ENCODE results near the gene RTKN. TPM values are rescaled to one million over a fixed set of nuclear protein-coding genes. Genes with fewer than 3 reads are reported as not detected.
"Not testable (repeated sequence)": the region's sequence is repeated elsewhere in the genome, so short reads cannot be mapped to it uniquely, and the experiment has no call there.

The RTKN gene
- total and polyA plus RNA-seq, 4 donors = 21.9 to 46.0 (median 30.6) TPM

GRCh38 chr2:74448771-74449170 lies 7.0 kb upstream of the RTKN start:
- Histone ChIP-seq H3K4me3 (no peak overlapping the region), H3K9ac (ENCODE audit: insufficient read depth in 1 of 2, low read length in 2 of 2) (no peak overlapping the region), H3K27ac (ENCODE audit: low read depth in 1 of 2, low read length in 1 of 2) (no peak overlapping the region), H3K36me3 (ENCODE audit: control insufficient read depth in 4 of 4, insufficient read depth in 4 of 4, low read length in 4 of 4) (no peaks in the 10 kb centered on the region), H3K4me1 (ENCODE audit: control insufficient read depth in 5 of 5, insufficient read depth in 5 of 5, low read length in 5 of 5) (peaks cover 0 to 12% (median 3%) of the 10 kb centered on the region in 5 donors), H3K27me3 (ENCODE audit: control insufficient read depth in 3 of 3, insufficient read depth in 3 of 3, low read length in 2 of 3) (no peaks in the 10 kb centered on the region), H3K9me3 (ENCODE audit: control insufficient read depth in 4 of 4, insufficient read depth in 3 of 4, low read length in 3 of 4) (no peaks in the 10 kb centered on the region)
- 87 to 88% methylated on average over 2 of the region's 2 CpGs for WGBS, 2 donors
- ATAC-seq (ENCODE audit: insufficient read depth, low FRiP score) (no peak), DNase-seq (no peak)
- no peak for TF ChIP-seq CTCF (IDR thresholded peaks at IDR 0.05; ENCODE audit: control extremely low read depth, extremely low read depth)

GRCh38 chr2:74447230-74447999 lies 5.7 kb upstream of the RTKN start:
- Histone ChIP-seq H3K36me3 (ENCODE audit: control insufficient read depth in 4 of 4, insufficient read depth in 4 of 4, low read length in 4 of 4) (no peaks in the 10 kb centered on the region), H3K9me3 (ENCODE audit: control insufficient read depth in 4 of 4, insufficient read depth in 3 of 4, low read length in 3 of 4) (no peaks in the 10 kb centered on the region), H3K4me1 (ENCODE audit: control insufficient read depth in 5 of 5, insufficient read depth in 5 of 5, low read length in 5 of 5) (peaks cover 0 to 13% (median 3%) of the 10 kb centered on the region in 5 donors), H3K4me3 (no peak overlapping the region), H3K9ac (ENCODE audit: insufficient read depth in 1 of 2, low read length in 2 of 2) (no peak overlapping the region), H3K27me3 (ENCODE audit: control insufficient read depth in 3 of 3, insufficient read depth in 3 of 3, low read length in 2 of 3) (no peaks in the 10 kb centered on the region), H3K27ac (ENCODE audit: low read depth in 1 of 2, low read length in 1 of 2) (no peak overlapping the region)
- DNase-seq (no peak), ATAC-seq (ENCODE audit: insufficient read depth, low FRiP score) (no peak)
- WGBS, 2 donors = 88 to 94% methylated on average over 5 of the region's 5 CpGs
- no peak for TF ChIP-seq CTCF (IDR thresholded peaks at IDR 0.05; ENCODE audit: control extremely low read depth, extremely low read depth)

GRCh38 chr2:74444498-74445318 lies 3.0 kb upstream of the RTKN start:
- Histone ChIP-seq H3K27ac (ENCODE audit: low read depth in 1 of 2, low read length in 1 of 2) (no peak overlapping the region), H3K9ac (ENCODE audit: insufficient read depth in 1 of 2, low read length in 2 of 2) (peak overlapping the region in 1 of 2 donors; percentile 66), H3K4me1 (ENCODE audit: control insufficient read depth in 5 of 5, insufficient read depth in 5 of 5, low read length in 5 of 5) (peaks cover 0 to 24% (median 9%) of the 10 kb centered on the region in 5 donors), H3K4me3 (no peak overlapping the region), H3K27me3 (ENCODE audit: control insufficient read depth in 3 of 3, insufficient read depth in 3 of 3, low read length in 2 of 3) (no peaks in the 10 kb centered on the region), H3K9me3 (ENCODE audit: control insufficient read depth in 4 of 4, insufficient read depth in 3 of 4, low read length in 3 of 4) (no peaks in the 10 kb centered on the region), H3K36me3 (ENCODE audit: control insufficient read depth in 4 of 4, insufficient read depth in 4 of 4, low read length in 4 of 4) (no peaks in the 10 kb centered on the region)
- no peak for TF ChIP-seq CTCF (IDR thresholded peaks at IDR 0.05; ENCODE audit: control extremely low read depth, extremely low read depth)
- ATAC-seq (ENCODE audit: insufficient read depth, low FRiP score) = no peak
- 28 to 33% methylated on average over 5 of the region's 5 CpGs for WGBS, 2 donors
- DNase-seq = no peak

GRCh38 chr2:74442483-74443297 lies 953 bp upstream of the RTKN start:
- peak overlapping the region in 1 of 2 donors; percentile 29 for H3K9ac ChIP-seq (ENCODE audit: insufficient read depth in 1 of 2, low read length in 2 of 2)
- not testable (repeated sequence) for H3K27me3 ChIP-seq (ENCODE audit: control insufficient read depth in 3 of 3, insufficient read depth in 3 of 3, low read length in 2 of 3); H3K4me3 ChIP-seq; ATAC-seq (ENCODE audit: insufficient read depth, low FRiP score); H3K36me3 ChIP-seq (ENCODE audit: control insufficient read depth in 4 of 4, insufficient read depth in 4 of 4, low read length in 4 of 4); H3K9me3 ChIP-seq (ENCODE audit: control insufficient read depth in 4 of 4, insufficient read depth in 3 of 4, low read length in 3 of 4); DNase-seq
- H3K4me1 ChIP-seq (ENCODE audit: control insufficient read depth in 5 of 5, insufficient read depth in 5 of 5, low read length in 5 of 5) = peaks cover 0 to 44% (median 20%) of the 10 kb centered on the region in 5 donors
- WGBS, 2 donors = 89 to 90% methylated on average over 16 of the region's 16 CpGs
- H3K27ac ChIP-seq (ENCODE audit: low read depth in 1 of 2, low read length in 1 of 2) = peak overlapping the region in 1 of 2 donors; percentile 41

All from lung (tissue), 12 donors.